HepG2 (cell line): ENCODE results near the gene RNF222. TPM values are rescaled to one million over a fixed set of nuclear protein-coding genes. Genes with fewer than 3 reads are reported as not detected.
A peak's percentile ranks its signal among the peaks of the same experiment; 100 is the strongest.

Experiments used
- DPF2 ChIP-seq: sonication (generic); formaldehyde crosslinking; IDR thresholded peaks from 2 replicates; pipeline ENCODE4 v1.4.0; 2020; ENCODE audit warnings: mild to moderate bottlenecking, low read depth, missing genetic modification reagents, borderline replicate concordance
- EEA1 ChIP-seq: sonication (generic); formaldehyde crosslinking; IDR thresholded peaks from 2 replicates; pipeline ENCODE4 v1.5.1; 2020; ENCODE audit warnings: mild to moderate bottlenecking, missing genetic modification reagents, borderline replicate concordance
- ERF ChIP-seq: IDR thresholded peaks from 2 replicates; pipeline ENCODE4 v1.6.1; 2018; ENCODE audit warnings: missing biosample characterization, missing genetic modification reagents
- FIP1L1 ChIP-seq: fragments of 200-400 bp; formaldehyde crosslinking; IDR thresholded peaks from 2 replicates; pipeline ENCODE4 v1.6.1; 2018; ENCODE audit warnings: low read depth, mild to moderate bottlenecking, low read length, moderate library complexity, borderline replicate concordance; ENCODE audit not compliant: insufficient read depth
- GATA4 ChIP-seq: sonication (generic); IDR thresholded peaks from 2 replicates; pipeline ENCODE4 v1.6.1; 2016; ENCODE audit warnings: antibody characterized with exemption, low read depth, borderline replicate concordance
- MYNN ChIP-seq: sonication (generic); formaldehyde crosslinking; IDR thresholded peaks from 2 replicates; pipeline ENCODE4 v1.4.0; 2020; ENCODE audit warnings: mild to moderate bottlenecking, low read depth, missing genetic modification reagents
- NFYB ChIP-seq: sonication (generic); formaldehyde crosslinking; IDR thresholded peaks from 2 replicates; pipeline ENCODE4 v1.4.0; 2020; ENCODE audit warnings: missing genetic modification reagents
- NPAS2 ChIP-seq: sonication (generic); formaldehyde crosslinking; IDR thresholded peaks from 2 replicates; pipeline ENCODE4 v1.8.0; 2022; ENCODE audit warnings: mild to moderate bottlenecking, missing genetic modification reagents, borderline replicate concordance
- POLR2A ChIP-seq, 2 experiments: IDR thresholded peaks; 2 replicates each; pipeline ENCODE4 v1.6.1; 2011; ENCODE audit warnings: low read depth in 2 of 2, low read length in 2 of 2, mild to moderate bottlenecking in 1 of 2, moderate library complexity in 1 of 2; ENCODE audit not compliant: insufficient read depth in 1 of 2
- POLR2AphosphoS2 ChIP-seq: IDR thresholded peaks from 2 replicates; pipeline ENCODE4 v1.6.1; 2011; ENCODE audit warnings: low read depth, low read length, improper control_type of control experiment
- PTBP1 ChIP-seq: fragments of 200-400 bp; formaldehyde crosslinking; IDR thresholded peaks from 2 replicates; pipeline ENCODE4 v1.6.1; 2018; ENCODE audit warnings: low read length, low read depth; ENCODE audit not compliant: poor library complexity, severe bottlenecking
- SIX4 ChIP-seq: sonication (generic); formaldehyde crosslinking; IDR thresholded peaks from 2 replicates; pipeline ENCODE4 v1.4.0; 2020; ENCODE audit warnings: missing genetic modification reagents
- SRY ChIP-seq: sonication (generic); formaldehyde crosslinking; IDR thresholded peaks from 2 replicates; pipeline ENCODE4 v1.8.0; 2022; ENCODE audit warnings: mild to moderate bottlenecking, missing genetic modification reagents
- TEAD2 ChIP-seq: sonication (generic); formaldehyde crosslinking; IDR thresholded peaks from 2 replicates; pipeline ENCODE4 v1.9.0; 2021; ENCODE audit warnings: missing genetic modification reagents
- TFDP2 ChIP-seq: sonication (generic); formaldehyde crosslinking; IDR thresholded peaks from 2 replicates; pipeline ENCODE4 v1.4.0; 2020; ENCODE audit warnings: missing genetic modification reagents
- THYN1 ChIP-seq: sonication (generic); formaldehyde crosslinking; IDR thresholded peaks from 2 replicates; pipeline ENCODE4 v1.8.1; 2023; ENCODE audit warnings: low read depth, mild to moderate bottlenecking, moderate library complexity, missing genetic modification reagents, borderline replicate concordance
- ZBTB44 ChIP-seq: sonication (generic); formaldehyde crosslinking; IDR thresholded peaks from 2 replicates; pipeline ENCODE4 v1.4.0; 2020; ENCODE audit warnings: missing genetic modification reagents
- ZMAT3 ChIP-seq: sonication (generic); formaldehyde crosslinking; conservative IDR thresholded peaks from 2 replicates; pipeline ENCODE4 v1.7.0; 2021; ENCODE audit warnings: missing genetic modification reagents
- ZNF138 ChIP-seq: sonication (generic); formaldehyde crosslinking; IDR thresholded peaks from 2 replicates; pipeline ENCODE4 v1.5.0; 2020; ENCODE audit warnings: mild to moderate bottlenecking, low read depth, missing genetic modification reagents
- ZNF225 ChIP-seq: sonication (generic); formaldehyde crosslinking; IDR thresholded peaks from 2 replicates; pipeline ENCODE4 v1.4.0; 2020; ENCODE audit warnings: mild to moderate bottlenecking, missing genetic modification reagents
- ZNF432 ChIP-seq: sonication (generic); formaldehyde crosslinking; IDR thresholded peaks from 2 replicates; pipeline ENCODE4 v1.5.0; 2020; ENCODE audit warnings: missing genetic modification reagents, mild to moderate bottlenecking, borderline replicate concordance
- ZNF761 ChIP-seq: sonication (generic); formaldehyde crosslinking; conservative IDR thresholded peaks from 2 replicates; pipeline ENCODE4 v1.4.0; 2020; ENCODE audit warnings: mild to moderate bottlenecking, missing genetic modification reagents
- ZNF788 ChIP-seq: sonication (generic); formaldehyde crosslinking; IDR thresholded peaks from 2 replicates; pipeline ENCODE4 v1.5.0; 2020; ENCODE audit warnings: mild to moderate bottlenecking, missing genetic modification reagents, borderline replicate concordance
- polyA plus RNA-seq, 8 experiments: library from polyadenylated mRNA; depleted of rRNA in 3 of 8; stranded (reverse) in 7 of 8; unstranded in 1 of 8; fragments of >200 nt; fragmentation: Illumina TruSeq in 4 of 8; extraction: Trizol in 4 of 8; gene quantifications; 2 replicates each; pipeline versions ENCODE4 v1.2.1 to v1.2.3, GENCODE V29; 2011 to 2016; ENCODE audit warnings: low read depth in 4 of 8, missing spikeins in 1 of 8, mixed read lengths in 1 of 8; ENCODE audit not compliant: insufficient read depth in 1 of 8
- total RNA-seq, 5 experiments: library from RNA; depleted of rRNA; stranded (reverse); fragments of >200 nt; fragmentation: Illumina TruSeq; extraction: Trizol; gene quantifications; 2 replicates each; pipeline ENCODE4 v1.2.3, GENCODE V29; 2016; ENCODE audit warnings: low read depth in 1 of 5
- TF ChIP-seq, protein P1 (sequence below): sonication (generic); formaldehyde crosslinking; IDR thresholded peaks from 2 replicates; pipeline ENCODE4 v1.4.0; 2020; ENCODE audit warnings: missing genetic modification reagents, mild to moderate bottlenecking, borderline replicate concordance
- TF ChIP-seq, protein P2 (sequence below): sonication (generic); formaldehyde crosslinking; IDR thresholded peaks from 2 replicates; pipeline ENCODE4 v1.5.0; 2020; ENCODE audit warnings: missing genetic modification reagents

RNF222 gene
- total and polyA plus RNA-seq, 2 of the 13 experiments (the other 11 are each of a cell fraction or from before 2014, with no cell fraction given) = not detected

DNA sequence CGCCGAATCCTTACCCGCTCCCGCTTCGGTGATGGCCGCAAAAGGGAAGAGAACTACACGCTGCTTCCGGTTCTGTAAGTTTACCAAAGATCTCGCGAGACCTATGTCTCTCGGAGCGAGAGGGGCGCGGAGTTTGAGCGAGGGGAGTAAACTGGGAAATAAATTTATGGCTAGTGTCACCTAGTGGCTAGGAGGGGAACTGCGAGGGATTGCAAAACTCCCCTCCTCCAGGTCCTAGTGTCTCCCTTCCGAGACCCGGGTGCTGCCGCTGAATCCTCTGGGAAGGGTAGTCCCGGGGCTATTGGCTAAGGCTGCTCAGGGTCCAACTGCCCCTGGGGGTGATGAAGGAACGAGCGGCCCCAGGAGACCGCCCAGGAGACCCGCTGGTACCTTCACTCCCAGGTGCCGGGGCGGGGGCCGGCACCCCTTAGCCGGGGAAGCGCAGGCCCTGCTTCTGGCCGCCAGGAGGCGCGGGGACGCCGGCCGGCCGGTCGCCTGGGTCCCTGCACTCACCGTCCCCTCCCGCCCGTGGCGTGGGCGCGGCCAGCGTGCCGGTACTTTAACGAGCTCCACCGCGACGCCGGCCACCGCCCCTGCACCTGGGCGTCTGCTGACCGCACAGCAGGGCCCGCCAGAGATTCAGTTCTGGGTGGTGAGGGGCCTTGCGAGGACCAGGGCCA, 14.3 kb downstream of the RNF222 start, which contains the start of gene RPL26 (continued):
- 0 out of 2 replicates have a peak, but pooled peaks have one; percentile 43 for TF ChIP-seq FIP1L1
- TF ChIP-seq NFYB (CRISPR knock-in tag) = no peak
- TF ChIP-seq PTBP1 = no peak
- TF ChIP-seq POLR2AphosphoS2 = peak; percentile 82; the same call in 1 of the 2 replicates
- TF ChIP-seq, protein P1, sequence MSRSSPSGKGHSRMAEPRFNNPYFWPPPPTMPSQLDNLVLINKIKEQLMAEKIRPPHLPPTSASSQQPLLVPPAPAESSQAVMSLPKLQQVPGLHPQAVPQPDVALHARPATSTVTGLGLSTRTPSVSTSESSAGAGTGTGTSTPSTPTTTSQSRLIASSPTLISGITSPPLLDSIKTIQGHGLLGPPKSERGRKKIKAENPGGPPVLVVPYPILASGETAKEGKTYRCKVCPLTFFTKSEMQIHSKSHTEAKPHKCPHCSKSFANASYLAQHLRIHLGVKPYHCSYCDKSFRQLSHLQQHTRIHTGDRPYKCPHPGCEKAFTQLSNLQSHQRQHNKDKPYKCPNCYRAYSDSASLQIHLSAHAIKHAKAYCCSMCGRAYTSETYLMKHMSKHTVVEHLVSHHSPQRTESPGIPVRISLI (CRISPR knock-in tag) = no peak
- TF ChIP-seq, protein P2, sequence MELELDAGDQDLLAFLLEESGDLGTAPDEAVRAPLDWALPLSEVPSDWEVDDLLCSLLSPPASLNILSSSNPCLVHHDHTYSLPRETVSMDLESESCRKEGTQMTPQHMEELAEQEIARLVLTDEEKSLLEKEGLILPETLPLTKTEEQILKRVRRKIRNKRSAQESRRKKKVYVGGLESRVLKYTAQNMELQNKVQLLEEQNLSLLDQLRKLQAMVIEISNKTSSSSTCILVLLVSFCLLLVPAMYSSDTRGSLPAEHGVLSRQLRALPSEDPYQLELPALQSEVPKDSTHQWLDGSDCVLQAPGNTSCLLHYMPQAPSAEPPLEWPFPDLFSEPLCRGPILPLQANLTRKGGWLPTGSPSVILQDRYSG (CRISPR knock-in tag) = no peak
- no peak for TF ChIP-seq TEAD2 (CRISPR knock-in tag)
- no peak for TF ChIP-seq MYNN
- TF ChIP-seq POLR2A (IDR thresholded peaks at IDR 0.05; ENCODE audit: insufficient read depth in 1 of 2, low read depth in 2 of 2, low read length in 2 of 2) = peak; percentile 96 to 97
- TF ChIP-seq TFDP2 (CRISPR knock-in tag) = peak; percentile 68
- no peak for TF ChIP-seq ZNF432
- 0 out of 2 replicates have a peak, but pooled peaks have one; percentile 48 for TF ChIP-seq GATA4
- no peak; the same call in 1 of the 2 replicates for TF ChIP-seq SIX4 (CRISPR knock-in tag)
- peak; percentile 55; the same call in 1 of the 2 replicates for TF ChIP-seq ZBTB44 (CRISPR knock-in tag)
- no peak for TF ChIP-seq THYN1 (CRISPR knock-in tag)
- no peak for TF ChIP-seq DPF2 (CRISPR knock-in tag)
- TF ChIP-seq ZNF138 (CRISPR knock-in tag) = peak; percentile 57; the same call in 1 of the 2 replicates
- TF ChIP-seq SRY (CRISPR knock-in tag) = no peak; the same call in 1 of the 2 replicates
- TF ChIP-seq ZNF788 (CRISPR knock-in tag) = peak; percentile 86
- peak; percentile 77; the same call in 1 of the 2 replicates for TF ChIP-seq ERF
- TF ChIP-seq ZNF225 (CRISPR knock-in tag) = no peak
- no peak for TF ChIP-seq ZNF761
- no peak; the same call in 1 of the 2 replicates for TF ChIP-seq EEA1 (CRISPR knock-in tag)
- no peak for TF ChIP-seq NPAS2 (CRISPR knock-in tag)
- TF ChIP-seq ZMAT3 (CRISPR knock-in tag) = no peak; the same call in 1 of the 2 replicates
